ENCODE data around the gene STAM.

Gene STAM

GRCh38 chr10:17647326-17647725, 3.4 kb downstream of the STAM start:
- no peak overlapping the region for H3K4me3 ChIP-seq (ENCODE audit: low read depth, low read length)

- H3K4me3 ChIP-seq (ENCODE audit: low read depth, low read length), result no peak overlapping the region
Measured at GRCh38 chr10:17648243-17649035, 4.5 kb downstream of the STAM start.

- H3K4me3 ChIP-seq (ENCODE audit: low read depth, low read length), result no peak overlapping the region
Measured at GRCh38 chr10:17649052-17649451, 5.1 kb downstream of the STAM start.

- no peak overlapping the region for H3K4me3 ChIP-seq (ENCODE audit: low read depth, low read length)
Measured at GRCh38 chr10:17649836-17650235, 5.9 kb downstream of the STAM start.

GRCh38 chr10:17650416-17650815, 6.5 kb downstream of the STAM start:
- H3K4me3 ChIP-seq (ENCODE audit: low read depth, low read length), result no peak overlapping the region

GRCh38 chr10:17651896-17652295, 7.9 kb downstream of the STAM start:
- H3K4me3 ChIP-seq (ENCODE audit: low read depth, low read length), result no peak overlapping the region

- no peak overlapping the region for H3K4me3 ChIP-seq (ENCODE audit: low read depth, low read length)
Measured at GRCh38 chr10:17652585-17652984, 8.6 kb downstream of the STAM start.

- H3K4me3 ChIP-seq (ENCODE audit: low read depth, low read length), result no peak overlapping the region
Measured at GRCh38 chr10:17655009-17655408, 11.1 kb downstream of the STAM start.

- no peak overlapping the region for H3K4me3 ChIP-seq (ENCODE audit: low read depth, low read length)
Measured at GRCh38 chr10:17655567-17656146, 11.7 kb downstream of the STAM start.

- H3K4me3 ChIP-seq (ENCODE audit: low read depth, low read length), result no peak overlapping the region
Measured at GRCh38 chr10:17657103-17657500, 13.2 kb downstream of the STAM start.

- H3K4me3 ChIP-seq (ENCODE audit: low read depth, low read length), result no peak overlapping the region
Measured at GRCh38 chr10:17659365-17659764, 15.4 kb downstream of the STAM start.

- no peak overlapping the region for H3K4me3 ChIP-seq (ENCODE audit: low read depth, low read length)
Measured at GRCh38 chr10:17660921-17661320, 17.0 kb downstream of the STAM start.

- H3K4me3 ChIP-seq (ENCODE audit: low read depth, low read length), result no peak overlapping the region
Measured at GRCh38 chr10:17661510-17661909, 17.6 kb downstream of the STAM start.

- no peak overlapping the region for H3K4me3 ChIP-seq (ENCODE audit: low read depth, low read length)
Measured at GRCh38 chr10:17662193-17663138, 18.5 kb downstream of the STAM start.

GRCh38 chr10:17663450-17663849, 19.5 kb downstream of the STAM start:
- no peak overlapping the region for H3K4me3 ChIP-seq (ENCODE audit: low read depth, low read length)

- H3K4me3 ChIP-seq (ENCODE audit: low read depth, low read length), result no peak overlapping the region
Measured at GRCh38 chr10:17665747-17666146, 21.8 kb downstream of the STAM start.

GRCh38 chr10:17668435-17669184, 24.7 kb downstream of the STAM start:
- H3K4me3 ChIP-seq (ENCODE audit: low read depth, low read length), result no peak overlapping the region

- H3K4me3 ChIP-seq (ENCODE audit: low read depth, low read length), result no peak overlapping the region
Measured at GRCh38 chr10:17669185-17669872, 25.4 kb downstream of the STAM start.

- H3K4me3 ChIP-seq (ENCODE audit: low read depth, low read length), result no peak overlapping the region
Measured at GRCh38 chr10:17671307-17671706, 27.4 kb downstream of the STAM start.

GRCh38 chr10:17673471-17674061, 29.6 kb downstream of the STAM start:
- no peak overlapping the region for H3K4me3 ChIP-seq (ENCODE audit: low read depth, low read length)
